Measurements from ENCODE around the gene CRACR2B. TPM values are rescaled to one million over a fixed set of nuclear protein-coding genes. Genes with fewer than 3 reads are reported as not detected.

Gene CRACR2B
- total and polyA plus RNA-seq, 2 of the 13 experiments (the other 11 are each of a cell fraction or from before 2014, with no cell fraction given), result 14.9 to 21.0 TPM

DNA sequence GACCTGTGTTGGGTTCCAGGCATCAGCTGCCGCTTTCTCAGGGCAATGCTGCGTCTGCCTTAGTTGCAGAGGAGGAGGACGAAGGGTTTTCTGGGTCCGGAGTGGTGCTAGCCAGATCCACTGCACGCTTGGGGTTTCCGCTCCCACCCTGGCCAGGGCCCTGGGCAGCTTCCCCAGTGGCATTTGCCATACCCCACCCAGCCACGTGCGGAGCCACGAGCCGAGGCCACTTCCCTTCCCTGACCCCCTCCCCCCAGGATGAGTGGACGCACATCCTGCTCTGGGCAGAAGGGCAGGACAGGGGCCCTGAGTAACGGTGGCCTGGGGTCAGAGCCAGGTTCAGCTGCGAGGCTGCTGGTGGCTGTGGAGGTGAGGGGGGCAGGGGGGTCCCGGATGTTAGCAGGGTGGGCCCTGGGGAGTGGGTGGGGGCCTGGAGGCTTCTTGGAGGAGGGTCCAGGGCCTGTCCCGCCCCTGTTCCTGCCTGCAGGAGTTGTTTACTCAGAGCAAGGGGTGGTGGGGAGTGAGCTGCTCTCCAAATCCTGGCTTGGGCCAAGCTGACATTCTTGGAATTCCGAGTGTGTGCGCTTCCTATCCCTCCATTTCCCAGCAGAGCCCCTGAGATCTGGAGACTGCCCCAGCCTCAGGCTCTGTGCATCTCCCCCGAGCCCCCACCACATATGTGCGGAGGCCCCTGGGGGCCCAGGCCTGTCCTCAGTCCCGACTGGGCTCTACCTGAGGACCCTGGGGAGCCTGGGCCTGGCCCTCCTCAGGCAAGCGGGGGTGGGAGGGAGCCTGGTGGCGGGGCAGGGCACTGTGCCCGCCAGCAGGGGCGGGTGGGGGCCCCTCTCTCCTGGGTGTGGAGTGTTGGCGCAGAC is 16.3 kb downstream of the CRACR2B start (continued):
- TF ChIP-seq, protein P1, sequence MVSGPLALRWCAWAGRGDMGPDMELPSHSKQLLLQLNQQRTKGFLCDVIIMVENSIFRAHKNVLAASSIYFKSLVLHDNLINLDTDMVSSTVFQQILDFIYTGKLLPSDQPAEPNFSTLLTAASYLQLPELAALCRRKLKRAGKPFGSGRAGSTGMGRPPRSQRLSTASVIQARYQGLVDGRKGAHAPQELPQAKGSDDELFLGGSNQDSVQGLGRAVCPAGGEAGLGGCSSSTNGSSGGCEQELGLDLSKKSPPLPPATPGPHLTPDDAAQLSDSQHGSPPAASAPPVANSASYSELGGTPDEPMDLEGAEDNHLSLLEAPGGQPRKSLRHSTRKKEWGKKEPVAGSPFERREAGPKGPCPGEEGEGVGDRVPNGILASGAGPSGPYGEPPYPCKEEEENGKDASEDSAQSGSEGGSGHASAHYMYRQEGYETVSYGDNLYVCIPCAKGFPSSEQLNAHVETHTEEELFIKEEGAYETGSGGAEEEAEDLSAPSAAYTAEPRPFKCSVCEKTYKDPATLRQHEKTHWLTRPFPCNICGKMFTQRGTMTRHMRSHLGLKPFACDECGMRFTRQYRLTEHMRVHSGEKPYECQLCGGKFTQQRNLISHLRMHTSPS (CRISPR knock-in tag; IDR thresholded peaks at IDR 0.05; ENCODE audit: low read depth), result peak; percentile 55; the same call in 1 of the 2 replicates
- TF ChIP-seq ZNF143 (CRISPR knock-in tag; IDR thresholded peaks at IDR 0.05) (no peak), ZNF34 (CRISPR knock-in tag; IDR thresholded peaks at IDR 0.05; ENCODE audit: borderline replicate concordance) (no peak), ZNF382 (CRISPR knock-in tag; IDR thresholded peaks at IDR 0.05; ENCODE audit: borderline replicate concordance) (no peak), ZFP82 (CRISPR knock-in tag; IDR thresholded peaks at IDR 0.05; ENCODE audit: borderline replicate concordance) (no peak), ZFP62 (CRISPR knock-in tag; IDR thresholded peaks at IDR 0.05) (no peak), HOXA7 (CRISPR knock-in tag; IDR thresholded peaks at IDR 0.05) (no peak), ZNF101 (CRISPR knock-in tag; IDR thresholded peaks at IDR 0.05; ENCODE audit: borderline replicate concordance, low read depth) (no peak), JDP2 (CRISPR knock-in tag; IDR thresholded peaks at IDR 0.05; ENCODE audit: borderline replicate concordance) (no peak), ZNF773 (CRISPR knock-in tag; IDR thresholded peaks at IDR 0.05; ENCODE audit: borderline replicate concordance) (no peak), TEAD3 (CRISPR knock-in tag; optimal IDR thresholded peaks at IDR 0.05; ENCODE audit: borderline replicate concordance) (peak; percentile 97), SRF (IDR thresholded peaks at IDR 0.05; ENCODE audit: low read depth, low read length) (no peak), KMT2A (CRISPR knock-in tag; IDR thresholded peaks at IDR 0.05) (no peak), CHCHD3 (CRISPR knock-in tag; IDR thresholded peaks at IDR 0.05) (no peak)
- TF ChIP-seq, protein P2, sequence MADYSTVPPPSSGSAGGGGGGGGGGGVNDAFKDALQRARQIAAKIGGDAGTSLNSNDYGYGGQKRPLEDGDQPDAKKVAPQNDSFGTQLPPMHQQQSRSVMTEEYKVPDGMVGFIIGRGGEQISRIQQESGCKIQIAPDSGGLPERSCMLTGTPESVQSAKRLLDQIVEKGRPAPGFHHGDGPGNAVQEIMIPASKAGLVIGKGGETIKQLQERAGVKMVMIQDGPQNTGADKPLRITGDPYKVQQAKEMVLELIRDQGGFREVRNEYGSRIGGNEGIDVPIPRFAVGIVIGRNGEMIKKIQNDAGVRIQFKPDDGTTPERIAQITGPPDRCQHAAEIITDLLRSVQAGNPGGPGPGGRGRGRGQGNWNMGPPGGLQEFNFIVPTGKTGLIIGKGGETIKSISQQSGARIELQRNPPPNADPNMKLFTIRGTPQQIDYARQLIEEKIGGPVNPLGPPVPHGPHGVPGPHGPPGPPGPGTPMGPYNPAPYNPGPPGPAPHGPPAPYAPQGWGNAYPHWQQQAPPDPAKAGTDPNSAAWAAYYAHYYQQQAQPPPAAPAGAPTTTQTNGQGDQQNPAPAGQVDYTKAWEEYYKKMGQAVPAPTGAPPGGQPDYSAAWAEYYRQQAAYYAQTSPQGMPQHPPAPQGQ (CRISPR knock-in tag; IDR thresholded peaks at IDR 0.05; ENCODE audit: borderline replicate concordance), result no peak
- TF ChIP-seq, protein P3, sequence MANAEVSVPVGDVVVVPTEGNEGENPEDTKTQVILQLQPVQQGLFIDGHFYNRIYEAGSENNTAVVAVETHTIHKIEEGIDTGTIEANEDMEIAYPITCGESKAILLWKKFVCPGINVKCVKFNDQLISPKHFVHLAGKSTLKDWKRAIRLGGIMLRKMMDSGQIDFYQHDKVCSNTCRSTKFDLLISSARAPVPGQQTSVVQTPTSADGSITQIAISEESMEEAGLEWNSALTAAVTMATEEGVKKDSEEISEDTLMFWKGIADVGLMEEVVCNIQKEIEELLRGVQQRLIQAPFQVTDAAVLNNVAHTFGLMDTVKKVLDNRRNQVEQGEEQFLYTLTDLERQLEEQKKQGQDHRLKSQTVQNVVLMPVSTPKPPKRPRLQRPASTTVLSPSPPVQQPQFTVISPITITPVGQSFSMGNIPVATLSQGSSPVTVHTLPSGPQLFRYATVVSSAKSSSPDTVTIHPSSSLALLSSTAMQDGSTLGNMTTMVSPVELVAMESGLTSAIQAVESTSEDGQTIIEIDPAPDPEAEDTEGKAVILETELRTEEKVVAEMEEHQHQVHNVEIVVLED (CRISPR knock-in tag; IDR thresholded peaks at IDR 0.05; ENCODE audit: borderline replicate concordance), result peak; percentile 14
- TF ChIP-seq, protein P4, sequence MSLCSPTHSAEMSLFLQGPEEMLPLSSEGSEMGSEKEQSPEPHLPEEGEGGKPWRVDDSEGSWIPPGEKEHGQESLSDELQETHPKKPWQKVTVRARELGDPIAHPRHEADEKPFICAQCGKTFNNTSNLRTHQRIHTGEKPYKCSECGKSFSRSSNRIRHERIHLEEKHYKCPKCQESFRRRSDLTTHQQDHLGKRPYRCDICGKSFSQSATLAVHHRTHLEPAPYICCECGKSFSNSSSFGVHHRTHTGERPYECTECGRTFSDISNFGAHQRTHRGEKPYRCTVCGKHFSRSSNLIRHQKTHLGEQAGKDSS (CRISPR knock-in tag; IDR thresholded peaks at IDR 0.05; ENCODE audit: borderline replicate concordance, low read depth), result peak; percentile 73; the same call in 1 of the 2 replicates
- TF ChIP-seq, protein P5, sequence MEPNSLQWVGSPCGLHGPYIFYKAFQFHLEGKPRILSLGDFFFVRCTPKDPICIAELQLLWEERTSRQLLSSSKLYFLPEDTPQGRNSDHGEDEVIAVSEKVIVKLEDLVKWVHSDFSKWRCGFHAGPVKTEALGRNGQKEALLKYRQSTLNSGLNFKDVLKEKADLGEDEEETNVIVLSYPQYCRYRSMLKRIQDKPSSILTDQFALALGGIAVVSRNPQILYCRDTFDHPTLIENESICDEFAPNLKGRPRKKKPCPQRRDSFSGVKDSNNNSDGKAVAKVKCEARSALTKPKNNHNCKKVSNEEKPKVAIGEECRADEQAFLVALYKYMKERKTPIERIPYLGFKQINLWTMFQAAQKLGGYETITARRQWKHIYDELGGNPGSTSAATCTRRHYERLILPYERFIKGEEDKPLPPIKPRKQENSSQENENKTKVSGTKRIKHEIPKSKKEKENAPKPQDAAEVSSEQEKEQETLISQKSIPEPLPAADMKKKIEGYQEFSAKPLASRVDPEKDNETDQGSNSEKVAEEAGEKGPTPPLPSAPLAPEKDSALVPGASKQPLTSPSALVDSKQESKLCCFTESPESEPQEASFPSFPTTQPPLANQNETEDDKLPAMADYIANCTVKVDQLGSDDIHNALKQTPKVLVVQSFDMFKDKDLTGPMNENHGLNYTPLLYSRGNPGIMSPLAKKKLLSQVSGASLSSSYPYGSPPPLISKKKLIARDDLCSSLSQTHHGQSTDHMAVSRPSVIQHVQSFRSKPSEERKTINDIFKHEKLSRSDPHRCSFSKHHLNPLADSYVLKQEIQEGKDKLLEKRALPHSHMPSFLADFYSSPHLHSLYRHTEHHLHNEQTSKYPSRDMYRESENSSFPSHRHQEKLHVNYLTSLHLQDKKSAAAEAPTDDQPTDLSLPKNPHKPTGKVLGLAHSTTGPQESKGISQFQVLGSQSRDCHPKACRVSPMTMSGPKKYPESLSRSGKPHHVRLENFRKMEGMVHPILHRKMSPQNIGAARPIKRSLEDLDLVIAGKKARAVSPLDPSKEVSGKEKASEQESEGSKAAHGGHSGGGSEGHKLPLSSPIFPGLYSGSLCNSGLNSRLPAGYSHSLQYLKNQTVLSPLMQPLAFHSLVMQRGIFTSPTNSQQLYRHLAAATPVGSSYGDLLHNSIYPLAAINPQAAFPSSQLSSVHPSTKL (CRISPR knock-in tag; IDR thresholded peaks at IDR 0.05), result peak; percentile 35

All from HepG2 (cell line).